Ovary (tissue), 9 donors: ENCODE measurements around the gene DNAH8. TPM values are rescaled to one million over a fixed set of nuclear protein-coding genes. Genes with fewer than 3 reads are reported as not detected.

Experiments used
- DNase-seq, 5 donors: peaks; one replicate each; pipeline ENCODE4 v3.0.0-alpha.2; 2019 to 2020
- H3K27ac ChIP-seq, 2 donors: fragments of 200-600 bp; one replicate each; pipeline versions ENCODE4 v1.5.1 to v1.8.0; 2019 to 2022
- H3K27me3 ChIP-seq: fragments of 200-600 bp; one replicate; pipeline ENCODE4 v1.8.0; 2022
- H3K36me3 ChIP-seq: fragments of 200-600 bp; sonication (generic); one replicate; pipeline ENCODE4 v1.5.1; 2019
- H3K4me1 ChIP-seq: one replicate; pipeline ENCODE4 v1.8.1; 2013; ENCODE audit warnings: mild to moderate bottlenecking, moderate library complexity; ENCODE audit not compliant: insufficient read depth
- H3K4me3 ChIP-seq: fragments of 200-600 bp; sonication (generic); one replicate; pipeline ENCODE4 v1.5.1; 2017
- H3K9me3 ChIP-seq, 2 donors: fragments of 200-600 bp in 1 of 2; sonication (generic) in 1 of 2; one replicate each; pipeline versions ENCODE4 v1.5.1 to v1.8.1; 2013 to 2019; ENCODE audit warnings: mild to moderate bottlenecking in 1 of 2, moderate library complexity in 1 of 2
- CTCF ChIP-seq, 3 donors: fragments of 450-650 bp in 2 of 3; fragments of 200-600 bp in 1 of 3; IDR thresholded peaks; one replicate each; pipeline versions ENCODE4 v1.5.1 to v1.8.0; 2016 to 2022; ENCODE audit warnings: antibody characterized with exemption in 3 of 3, mild to moderate bottlenecking in 1 of 3
- EP300 ChIP-seq: sonication (generic); formaldehyde crosslinking; IDR thresholded peaks from one replicate; pipeline ENCODE4 v1.6.1; 2017; ENCODE audit warnings: antibody characterized with exemption
- POLR2A ChIP-seq: fragments of 450-650 bp; IDR thresholded peaks from one replicate; pipeline ENCODE4 v1.6.1; 2017; ENCODE audit warnings: antibody characterized with exemption, mild to moderate bottlenecking, moderate library complexity
- WGBS, 3 donors: extraction: QIAGEN DNeasy Blood & Tissue Kit in 1 of 3; methylation state at CpG; one replicate each; pipeline versions ENCODE4 v1.1.5 to v1.1.7; 2013 to 2017; 5-methylcytosine and 5-hydroxymethylcytosine counted together
- intact Hi-C, 4 donors: fragments of 100-400 bp; cut with DNase I; formaldehyde crosslinking; loops; one replicate each; pipeline versions ENCODE4 v1.11.0 to v1.15.1; 2022 to 2023
- polyA plus RNA-seq, 2 donors: library from polyadenylated mRNA; stranded (reverse); fragments of 200-250 nt in 1 of 2; fragments of 350-450 nt in 1 of 2; fragmentation: Illumina TruSeq in 1 of 2; extraction: RNeasy Lipid Tissue Mini Kit (QIAGEN cat#74804) in 1 of 2; gene quantifications; one replicate each; pipeline ENCODE4 v1.2.3, GENCODE V29; 2013 to 2014
- total RNA-seq, 7 donors: library from RNA; depleted of rRNA in 2 of 7; stranded (reverse); fragments of >200 nt in 2 of 7; fragmentation: NEBNext Ultra II Directional in 3 of 7; extraction: Animal tissue kit (Norgen Biotek cat#: 25700) in 3 of 7; gene quantifications; one replicate each; pipeline versions ENCODE4 v1.1.0 to v1.2.4, GENCODE V29; 2016 to 2023
- donor health status: DM: no; HTN: no; CAD: no; lungs with moderate emphysema.
- donor health status: DM: no; HTN: no; CAD: no.
- donor health status: Bipolar disorder and iron deficiency.
- donor health status: DM: yes; HTN: yes; CAD: no.
- donor health status: DM: no; HTN: no; CAD: no.
- donor health status: DM: yes; HTN: yes; CAD: no.

Gene DNAH8
- total and polyA plus RNA-seq, 9 donors: under 0.01 to 0.08 (median 0.01) TPM; not detected in 4

GRCh38 chr6:38984723-38985122, 269.6 kb downstream of the DNAH8 start:
- no peaks in the 10 kb centered on the region for H3K4me1 ChIP-seq
- TF ChIP-seq EP300 (no peak), CTCF (IDR thresholded peaks at IDR 0.05) (no peak), POLR2A (no peak)
- H3K36me3 ChIP-seq: no peaks in the 10 kb centered on the region
- intact Hi-C loops: no loop called here
- H3K4me3 ChIP-seq: no peak overlapping the region
- no peak overlapping the region for H3K27ac ChIP-seq
- no peaks in the 10 kb centered on the region for H3K9me3 ChIP-seq
- no peak for DNase-seq
- no peaks in the 10 kb centered on the region for H3K27me3 ChIP-seq
- WGBS, 3 donors: 71 to 79% (median 73%) methylated on average over 3 of the region's 3 CpGs

- TF ChIP-seq POLR2A (no peak), CTCF (IDR thresholded peaks at IDR 0.05) (no peak), EP300 (no peak)
- Histone ChIP-seq H3K9me3 (no peaks in the 10 kb centered on the region), H3K27me3 (no peaks in the 10 kb centered on the region), H3K36me3 (no peaks in the 10 kb centered on the region), H3K27ac (no peak overlapping the region), H3K4me3 (no peak overlapping the region), H3K4me1 (no peaks in the 10 kb centered on the region)
- intact Hi-C loops: no loop called here
- no peak for DNase-seq
- 84 to 91% (median 85%) methylated on average over 3 of the region's 3 CpGs for WGBS, 3 donors
Observed at GRCh38 chr6:38985839-38986238, 270.7 kb downstream of the DNAH8 start.

- Histone ChIP-seq H3K4me3 (no peak overlapping the region), H3K27me3 (no peaks in the 10 kb centered on the region), H3K4me1 (no peaks in the 10 kb centered on the region), H3K27ac (no peak overlapping the region), H3K9me3 (no peaks in the 10 kb centered on the region), H3K36me3 (no peaks in the 10 kb centered on the region)
- no peak for DNase-seq
- no peak for TF ChIP-seq EP300
- no peak for TF ChIP-seq POLR2A
- TF ChIP-seq CTCF (IDR thresholded peaks at IDR 0.05): no peak
- intact Hi-C loops: no loop called here
Observed at GRCh38 chr6:38987503-38987902, 272.4 kb downstream of the DNAH8 start.

- DNase-seq: no peak
- intact Hi-C loops: no loop called here
- H3K9me3 ChIP-seq: no peaks in the 10 kb centered on the region
- H3K27me3 ChIP-seq: no peaks in the 10 kb centered on the region
- TF ChIP-seq CTCF (IDR thresholded peaks at IDR 0.05): no peak
- no peak for TF ChIP-seq POLR2A
- no peak for TF ChIP-seq EP300
- H3K36me3 ChIP-seq: no peaks in the 10 kb centered on the region
- WGBS, 3 donors: 56 to 63% (median 62%) methylated on average over 8 of the region's 8 CpGs
- no peaks in the 10 kb centered on the region for H3K4me1 ChIP-seq
- H3K27ac ChIP-seq: no peak overlapping the region
- H3K4me3 ChIP-seq: no peak overlapping the region
Observed at GRCh38 chr6:38988736-38989449, 273.8 kb downstream of the DNAH8 start.
